ENCODE data around the gene ZNF540. TPM values are rescaled to one million over a fixed set of nuclear protein-coding genes. Genes with fewer than 3 reads are reported as not detected.

The ZNF540 gene
- total and polyA plus RNA-seq, 9 of the 15 experiments (the other 6 are each of a cell fraction or from before 2014, with no cell fraction given): 0.20 to 0.95 (median 0.44) TPM

- TF ChIP-seq, protein P1, sequence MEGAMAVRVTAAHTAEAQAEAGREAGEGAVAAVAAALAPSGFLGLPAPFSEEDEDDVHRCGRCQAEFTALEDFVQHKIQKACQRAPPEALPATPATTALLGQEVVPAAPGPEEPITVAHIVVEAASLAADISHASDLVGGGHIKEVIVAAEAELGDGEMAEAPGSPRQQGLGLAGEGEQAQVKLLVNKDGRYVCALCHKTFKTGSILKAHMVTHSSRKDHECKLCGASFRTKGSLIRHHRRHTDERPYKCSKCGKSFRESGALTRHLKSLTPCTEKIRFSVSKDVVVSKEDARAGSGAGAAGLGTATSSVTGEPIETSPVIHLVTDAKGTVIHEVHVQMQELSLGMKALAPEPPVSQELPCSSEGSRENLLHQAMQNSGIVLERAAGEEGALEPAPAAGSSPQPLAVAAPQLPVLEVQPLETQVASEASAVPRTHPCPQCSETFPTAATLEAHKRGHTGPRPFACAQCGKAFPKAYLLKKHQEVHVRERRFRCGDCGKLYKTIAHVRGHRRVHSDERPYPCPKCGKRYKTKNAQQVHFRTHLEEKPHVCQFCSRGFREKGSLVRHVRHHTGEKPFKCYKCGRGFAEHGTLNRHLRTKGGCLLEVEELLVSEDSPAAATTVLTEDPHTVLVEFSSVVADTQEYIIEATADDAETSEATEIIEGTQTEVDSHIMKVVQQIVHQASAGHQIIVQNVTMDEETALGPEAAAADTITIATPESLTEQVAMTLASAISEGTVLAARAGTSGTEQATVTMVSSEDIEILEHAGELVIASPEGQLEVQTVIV (CRISPR knock-in tag; IDR thresholded peaks at IDR 0.05; ENCODE audit: borderline replicate concordance): no peak
- no peak for TF ChIP-seq HSF4 (CRISPR knock-in tag; IDR thresholded peaks at IDR 0.05; ENCODE audit: borderline replicate concordance)
- TF ChIP-seq ZNF174 (CRISPR knock-in tag; IDR thresholded peaks at IDR 0.05): no peak
- 0 out of 2 replicates have a peak, but pooled peaks have one; percentile 1 for TF ChIP-seq CREM (IDR thresholded peaks at IDR 0.05; ENCODE audit: low read depth)
- TF ChIP-seq MBD2 (IDR thresholded peaks at IDR 0.05; ENCODE audit: borderline replicate concordance, low read depth): no peak
- no peak for TF ChIP-seq TOE1 (IDR thresholded peaks at IDR 0.05; ENCODE audit: borderline replicate concordance)
- no peak for TF ChIP-seq TOE1 (CRISPR knock-in tag; IDR thresholded peaks at IDR 0.05; ENCODE audit: borderline replicate concordance, low read depth)
- no peak for TF ChIP-seq IRF9 (tag; IDR thresholded peaks at IDR 0.05)
- no peak for TF ChIP-seq ZNF444 (CRISPR knock-in tag; IDR thresholded peaks at IDR 0.05)
- TF ChIP-seq CCNT2 (IDR thresholded peaks at IDR 0.05; ENCODE audit: borderline replicate concordance, extremely low read depth, insufficient read length, low read depth, low read length): no peak
- TF ChIP-seq, protein P2, sequence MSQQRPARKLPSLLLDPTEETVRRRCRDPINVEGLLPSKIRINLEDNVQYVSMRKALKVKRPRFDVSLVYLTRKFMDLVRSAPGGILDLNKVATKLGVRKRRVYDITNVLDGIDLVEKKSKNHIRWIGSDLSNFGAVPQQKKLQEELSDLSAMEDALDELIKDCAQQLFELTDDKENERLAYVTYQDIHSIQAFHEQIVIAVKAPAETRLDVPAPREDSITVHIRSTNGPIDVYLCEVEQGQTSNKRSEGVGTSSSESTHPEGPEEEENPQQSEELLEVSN (IDR thresholded peaks at IDR 0.05; ENCODE audit: borderline replicate concordance in 1 of 2, extremely low read depth in 1 of 2, insufficient read depth in 1 of 2, insufficient read length in 1 of 2, low read depth in 1 of 2, low read length in 1 of 2, poor library complexity in 1 of 2, severe bottlenecking in 1 of 2): peak in 1 of 2 experiments; percentile 47
- TF ChIP-seq RBFOX2 (IDR thresholded peaks at IDR 0.05; ENCODE audit: low read depth, low read length): peak; percentile 88
- TF ChIP-seq, protein P3, sequence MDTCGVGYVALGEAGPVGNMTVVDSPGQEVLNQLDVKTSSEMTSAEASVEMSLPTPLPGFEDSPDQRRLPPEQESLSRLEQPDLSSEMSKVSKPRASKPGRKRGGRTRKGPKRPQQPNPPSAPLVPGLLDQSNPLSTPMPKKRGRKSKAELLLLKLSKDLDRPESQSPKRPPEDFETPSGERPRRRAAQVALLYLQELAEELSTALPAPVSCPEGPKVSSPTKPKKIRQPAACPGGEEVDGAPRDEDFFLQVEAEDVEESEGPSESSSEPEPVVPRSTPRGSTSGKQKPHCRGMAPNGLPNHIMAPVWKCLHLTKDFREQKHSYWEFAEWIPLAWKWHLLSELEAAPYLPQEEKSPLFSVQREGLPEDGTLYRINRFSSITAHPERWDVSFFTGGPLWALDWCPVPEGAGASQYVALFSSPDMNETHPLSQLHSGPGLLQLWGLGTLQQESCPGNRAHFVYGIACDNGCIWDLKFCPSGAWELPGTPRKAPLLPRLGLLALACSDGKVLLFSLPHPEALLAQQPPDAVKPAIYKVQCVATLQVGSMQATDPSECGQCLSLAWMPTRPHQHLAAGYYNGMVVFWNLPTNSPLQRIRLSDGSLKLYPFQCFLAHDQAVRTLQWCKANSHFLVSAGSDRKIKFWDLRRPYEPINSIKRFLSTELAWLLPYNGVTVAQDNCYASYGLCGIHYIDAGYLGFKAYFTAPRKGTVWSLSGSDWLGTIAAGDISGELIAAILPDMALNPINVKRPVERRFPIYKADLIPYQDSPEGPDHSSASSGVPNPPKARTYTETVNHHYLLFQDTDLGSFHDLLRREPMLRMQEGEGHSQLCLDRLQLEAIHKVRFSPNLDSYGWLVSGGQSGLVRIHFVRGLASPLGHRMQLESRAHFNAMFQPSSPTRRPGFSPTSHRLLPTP (IDR thresholded peaks at IDR 0.05; ENCODE audit: borderline replicate concordance, extremely low read depth, insufficient read length): no peak
- TF ChIP-seq CEBPB (tag; IDR thresholded peaks at IDR 0.05): no peak
- peak; percentile 82 for TF ChIP-seq ZFX (CRISPR knock-in tag; IDR thresholded peaks at IDR 0.05)
- TF ChIP-seq SMAD3 (CRISPR knock-in tag; conservative IDR thresholded peaks at IDR 0.05): no peak
- no peak for TF ChIP-seq NR3C1 (CRISPR knock-in tag; IDR thresholded peaks at IDR 0.05)
- no peak for TF ChIP-seq ELF1 (tag; IDR thresholded peaks at IDR 0.05)
- TF ChIP-seq CHD4 (IDR thresholded peaks at IDR 0.05; ENCODE audit: insufficient read depth, insufficient replicate concordance, low read depth, low read length, poor library complexity, severe bottlenecking): no peak
These were observed 60.6 kb downstream of the ZNF540 start, which contains the start of gene ZFP30 (continued) for GRCh38 chr19:37655301-37655688.

Measured in K562 (cell line).